GM19043 (cell line): ENCODE data around the gene DUOXA2.
"Not testable (repeated sequence)": the region's sequence is repeated elsewhere in the genome, so short reads cannot be mapped to it uniquely, and the experiment has no call there.

Experiments
- ATAC-seq: cut with Tn5 transposase; IDR thresholded peaks from one replicate; pipeline ENCODE4 v1.9.1; 2021; ENCODE audit warnings: low read depth; ENCODE audit not compliant: unreplicated experiment

Gene DUOXA2

DNA sequence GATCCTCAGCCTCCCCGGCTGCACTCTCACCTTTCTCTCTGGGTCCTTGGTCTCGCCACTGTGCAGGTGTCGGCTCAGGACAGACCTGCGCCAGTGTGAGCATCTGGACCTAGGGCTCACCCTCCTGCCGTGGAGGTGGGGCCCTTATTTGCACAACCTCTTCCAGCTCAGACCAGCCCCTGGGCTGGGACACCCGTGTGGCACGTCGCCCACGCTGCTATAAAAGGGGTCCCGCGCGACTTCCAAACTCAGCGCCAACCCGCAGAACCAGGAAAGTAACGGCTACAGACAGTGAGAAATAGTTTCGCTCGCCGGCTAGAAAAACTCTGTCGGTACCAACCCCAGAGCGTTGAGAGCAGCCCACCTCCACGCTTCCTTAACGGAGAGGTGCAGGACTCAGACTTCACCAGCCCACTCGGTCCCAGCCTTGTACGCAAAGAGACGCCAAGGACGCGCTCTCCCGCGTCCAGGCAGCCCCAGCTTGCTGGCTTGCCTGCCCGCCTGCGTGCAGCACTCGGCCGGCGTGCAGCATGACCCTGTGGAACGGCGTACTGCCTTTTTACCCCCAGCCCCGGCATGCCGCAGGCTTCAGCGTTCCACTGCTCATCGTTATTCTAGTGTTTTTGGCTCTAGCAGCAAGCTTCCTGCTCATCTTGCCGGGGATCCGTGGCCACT lies at the start of gene DUOXA2, which contains the start of gene DUOX2:
TSS of gene DUOXA2 (plus strand) at position 251 of the 675 bp plus-strand sequence. CDS start at position 531, 280 bp downstream.
TSS of gene DUOX2 (minus strand) at position 97 of the 675 bp plus-strand sequence. CDS start 761 bp downstream, outside the sequence.
- ATAC-seq: no peak

DNA sequence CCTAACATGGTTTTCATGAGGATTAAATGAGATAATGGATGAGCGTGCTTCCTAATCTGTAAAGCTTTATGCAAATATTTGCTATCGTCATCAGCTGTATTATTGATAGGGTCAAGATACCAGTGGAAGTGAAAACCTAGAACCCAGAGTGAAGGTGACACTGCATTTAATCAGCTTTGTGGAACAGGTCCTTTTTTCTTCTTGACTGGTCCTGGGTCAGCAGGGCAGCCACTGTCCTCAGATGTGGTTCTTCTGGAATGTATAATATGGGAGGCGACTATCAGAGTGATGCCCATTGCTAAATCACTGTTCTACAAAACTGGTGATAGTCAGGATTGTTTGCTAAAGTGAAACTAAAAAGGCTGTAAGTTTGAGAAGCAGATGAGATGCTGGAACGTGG lies 49.7 kb upstream of the DUOXA2 start:
- ATAC-seq: no peak

DNA sequence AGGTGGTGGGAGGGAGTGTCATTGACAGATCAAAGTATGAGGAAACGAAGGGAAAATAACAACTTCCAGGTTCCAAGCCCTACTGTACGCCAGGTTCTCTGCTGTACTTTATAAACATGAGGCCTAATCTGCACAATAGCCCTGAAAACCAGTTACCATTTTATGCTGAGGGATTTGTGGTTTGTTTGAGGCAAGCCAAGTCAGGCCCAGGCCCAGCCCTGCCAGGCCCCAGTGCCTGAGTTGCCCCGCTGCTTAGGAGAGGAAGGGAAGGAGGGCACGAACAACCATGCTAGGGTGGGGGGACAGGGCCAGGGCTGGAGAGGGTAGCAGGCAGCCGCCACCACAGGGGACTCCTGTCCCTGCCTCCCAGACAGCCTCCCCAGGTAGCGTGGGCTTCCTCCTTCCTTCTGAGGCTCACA lies 44.2 kb upstream of the DUOXA2 start:
- ATAC-seq: not testable (repeated sequence)

DNA sequence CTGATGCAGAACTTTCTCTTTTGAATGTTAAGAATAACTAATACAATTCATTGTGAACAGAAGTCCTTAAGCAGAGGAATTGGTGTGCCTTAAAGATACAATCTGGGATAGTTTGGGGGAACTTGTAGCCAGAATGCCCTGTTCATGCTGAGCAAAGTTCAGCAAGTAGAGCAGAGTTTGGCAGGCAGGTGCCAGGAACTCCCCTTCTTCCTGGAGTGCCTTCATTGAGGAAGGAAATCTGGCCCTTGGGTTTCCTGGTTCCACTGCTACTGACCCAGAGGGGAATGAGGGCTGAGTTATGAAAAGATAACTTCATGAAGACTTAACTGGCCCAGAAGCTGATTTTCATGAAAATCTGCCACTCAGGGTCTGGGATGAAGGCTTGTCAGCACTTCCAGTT lies 40.5 kb upstream of the DUOXA2 start:
- not testable (repeated sequence) for ATAC-seq

DNA sequence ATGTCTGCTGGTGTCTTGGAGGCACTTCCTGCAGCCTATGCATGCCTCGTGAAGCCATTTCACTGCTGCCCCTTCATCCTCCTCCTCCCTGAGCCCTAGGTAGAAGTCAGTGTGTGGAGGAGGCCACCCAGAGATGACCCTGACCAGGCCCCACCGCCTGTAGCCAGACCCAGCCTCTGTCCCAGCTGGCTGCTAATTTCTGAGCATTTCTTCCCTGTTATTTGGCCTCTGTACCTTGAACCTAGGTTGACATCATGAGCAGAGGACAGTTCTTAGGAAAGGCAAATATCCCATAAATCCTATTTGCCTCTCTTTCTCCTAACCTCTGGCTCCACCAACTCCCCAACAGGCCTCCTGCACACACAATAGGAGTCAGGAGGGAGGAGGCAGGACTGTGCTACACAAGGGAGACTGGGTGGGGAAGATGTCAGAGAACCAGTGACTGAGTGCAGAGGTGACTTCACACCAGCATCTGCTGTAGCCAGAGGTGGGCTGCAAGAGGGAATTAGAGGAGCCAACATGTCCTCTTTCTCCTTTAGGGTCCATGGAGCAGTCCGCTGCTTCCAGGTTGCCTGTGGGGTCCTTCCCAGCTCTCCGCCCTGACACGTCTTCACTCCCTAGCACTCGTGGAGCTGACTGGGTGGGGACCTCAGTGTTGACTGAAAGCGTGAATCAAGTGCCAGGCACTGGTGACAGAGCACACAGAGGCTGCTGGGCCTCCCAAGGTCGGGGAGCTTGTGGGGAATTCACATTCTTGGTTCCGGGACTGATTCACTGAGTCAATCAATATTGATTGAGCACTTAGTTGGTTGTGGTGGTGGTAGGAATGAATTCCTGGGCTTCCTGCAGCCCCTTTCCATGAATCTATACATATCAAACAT lies 38.4 kb upstream of the DUOXA2 start:
- not testable (repeated sequence) for ATAC-seq

DNA sequence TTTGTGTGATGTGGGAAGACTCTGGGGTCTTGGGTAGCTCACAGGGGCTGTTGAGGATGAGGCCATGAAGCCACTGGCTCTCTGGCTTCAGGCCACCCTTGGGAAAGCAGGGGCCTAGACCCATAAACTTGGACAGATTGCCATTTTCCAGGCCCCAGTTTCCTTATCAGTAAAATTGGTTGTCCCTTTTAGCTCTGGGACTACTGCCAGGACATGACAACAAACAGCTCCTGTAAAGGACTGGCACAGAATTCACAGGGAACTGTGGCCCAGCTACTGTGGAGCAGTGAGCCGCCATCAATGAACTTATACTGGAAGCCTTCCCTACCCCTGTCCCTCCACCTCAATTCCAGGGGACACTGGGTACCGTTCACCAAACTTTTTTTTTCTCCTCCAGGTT lies 36.7 kb upstream of the DUOXA2 start:
- not testable (repeated sequence) for ATAC-seq

DNA sequence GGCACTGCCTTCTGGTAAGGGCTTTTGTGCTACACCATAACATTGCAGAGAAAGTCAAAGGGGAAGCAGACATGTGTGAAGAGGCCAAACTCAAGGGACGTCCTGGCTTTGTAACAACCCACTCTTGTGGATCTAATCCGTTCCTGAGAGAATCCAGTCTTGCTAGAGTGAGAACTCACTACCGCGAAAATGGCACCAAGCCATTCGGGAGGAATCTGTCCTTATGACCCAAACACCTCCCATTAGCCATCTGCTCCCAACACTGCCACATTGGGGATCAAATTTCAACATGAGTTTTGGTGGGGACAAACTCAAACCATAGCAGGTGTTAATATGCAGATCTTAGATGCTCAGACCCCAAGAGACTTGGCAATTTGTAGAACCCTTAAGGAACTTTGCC lies 34.9 kb upstream of the DUOXA2 start:
- not testable (repeated sequence) for ATAC-seq

DNA sequence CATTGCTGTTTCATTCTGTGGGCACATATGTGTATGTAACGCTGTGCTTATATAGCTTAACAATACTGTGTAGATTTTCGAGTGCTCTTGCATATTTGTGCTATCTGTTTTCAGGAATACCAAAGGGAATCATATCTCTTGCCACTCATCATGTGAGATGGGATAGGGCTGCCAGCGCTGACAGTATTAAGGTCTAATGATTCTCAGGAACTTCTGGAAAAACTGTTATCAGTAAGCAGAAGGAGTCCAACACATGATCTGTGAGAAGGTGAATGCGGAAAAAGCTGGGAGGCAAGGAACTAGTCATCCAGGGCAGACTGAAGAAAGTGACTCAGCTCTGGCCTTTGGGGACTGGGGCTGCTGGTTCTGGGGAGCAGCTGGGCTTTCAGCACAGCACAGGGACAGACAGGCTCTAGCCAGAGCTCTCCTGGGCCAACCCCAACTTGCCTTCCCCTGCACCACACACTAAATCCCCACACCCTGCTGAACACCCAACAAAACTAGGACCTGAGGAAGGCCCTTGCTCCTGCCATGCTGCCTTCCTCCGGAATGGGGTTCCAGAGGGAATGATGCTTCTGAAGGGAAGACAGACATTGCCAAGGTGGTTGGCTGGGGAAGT lies 34.4 kb upstream of the DUOXA2 start:
- ATAC-seq: not testable (repeated sequence)

DNA sequence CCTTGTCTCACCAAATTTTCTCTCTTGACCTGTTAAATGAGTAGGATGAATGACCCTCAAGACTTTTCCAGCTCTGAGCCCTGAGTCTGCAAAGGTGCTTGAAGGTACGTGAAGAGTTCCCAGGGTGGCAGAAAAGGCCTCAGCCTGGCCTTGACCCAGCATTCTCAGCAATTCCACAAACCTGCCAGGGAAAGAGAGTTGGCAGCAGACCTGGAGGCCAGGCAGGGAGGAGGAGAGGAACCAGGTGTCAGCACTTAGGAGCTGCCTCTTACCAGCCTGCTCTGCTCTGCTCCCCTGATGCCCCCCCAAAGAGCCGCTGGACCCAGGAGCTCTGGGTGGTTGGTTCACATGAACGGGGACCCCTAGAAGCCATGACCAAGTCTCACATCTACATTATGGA lies 33.5 kb upstream of the DUOXA2 start:
- not testable (repeated sequence) for ATAC-seq

DNA sequence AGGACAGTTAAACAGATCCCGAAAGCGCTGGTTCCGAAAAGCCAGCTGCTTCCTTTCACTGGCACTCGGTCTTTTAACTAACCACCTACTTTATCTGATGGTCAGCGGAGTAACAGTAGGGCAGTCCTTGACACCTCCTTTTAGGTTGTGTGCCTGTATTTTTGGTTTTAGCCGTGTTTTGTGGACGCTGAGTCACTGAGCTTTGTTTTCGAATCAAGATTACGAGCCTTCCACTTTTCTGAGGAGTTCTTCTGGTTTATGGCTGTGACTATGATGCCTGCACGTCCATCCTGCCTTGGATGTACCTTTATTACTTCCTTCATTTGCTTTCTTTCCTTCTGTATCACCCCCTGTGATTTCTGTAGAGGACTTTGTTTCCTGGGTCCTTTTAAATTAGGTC lies 31.7 kb upstream of the DUOXA2 start:
- not testable (repeated sequence) for ATAC-seq

DNA sequence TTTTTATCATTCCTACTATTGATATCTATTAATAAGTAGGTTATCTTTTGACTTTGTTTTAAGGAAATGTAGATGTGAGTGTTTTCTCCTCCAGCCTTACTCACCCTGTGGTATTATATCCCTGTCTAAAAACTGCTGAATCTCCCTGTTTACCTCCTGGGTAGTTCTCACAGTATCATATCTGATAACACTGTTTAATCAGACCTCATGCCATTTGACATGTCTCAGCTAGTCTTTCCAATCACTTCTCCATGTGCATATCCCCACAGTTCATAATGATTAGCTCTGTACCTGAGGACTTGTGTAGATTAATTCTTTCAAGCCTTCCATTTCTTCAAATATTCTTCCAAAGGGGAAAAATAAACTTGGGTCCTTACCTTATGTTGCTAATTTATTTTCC lies 30.9 kb upstream of the DUOXA2 start:
- ATAC-seq: no peak

DNA sequence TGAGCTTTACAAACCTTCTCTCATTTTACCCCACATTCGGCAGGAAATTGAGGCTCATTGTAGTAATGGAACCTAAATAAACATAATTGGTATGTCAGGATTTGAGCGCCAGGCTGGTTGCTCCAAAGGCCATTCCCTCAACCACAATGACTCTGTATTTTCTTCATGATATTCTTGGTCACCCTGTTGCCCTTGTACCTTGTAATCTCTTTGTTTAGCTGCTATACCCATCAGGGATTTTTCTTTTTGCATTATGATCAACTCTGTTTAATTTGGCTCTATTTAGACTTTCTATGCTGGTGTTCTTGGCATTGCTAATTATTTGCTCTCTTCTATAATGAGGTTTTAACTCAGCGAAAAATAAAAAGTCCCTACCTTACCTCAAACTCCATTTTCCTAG lies 30.0 kb upstream of the DUOXA2 start:
- no peak for ATAC-seq

DNA sequence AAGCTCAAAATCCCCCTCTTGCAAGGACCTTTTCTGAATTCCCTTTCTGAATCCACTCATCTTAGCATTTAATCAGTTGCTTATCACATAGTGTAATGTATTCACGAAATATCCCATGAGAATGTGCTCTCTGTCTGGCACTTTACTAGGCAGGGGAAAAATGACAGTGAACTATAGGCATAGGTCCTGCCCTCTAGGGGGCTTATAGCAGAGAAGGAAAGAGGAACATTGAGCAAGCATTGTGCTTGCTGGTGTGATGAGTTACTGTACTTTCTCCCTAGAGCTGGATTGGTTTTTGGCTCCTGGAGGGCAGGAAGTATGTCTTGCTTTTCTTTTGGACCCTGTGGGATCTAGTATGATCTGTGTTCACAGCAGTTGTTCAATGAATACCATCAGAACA lies 26.6 kb upstream of the DUOXA2 start:
- ATAC-seq: no peak

DNA sequence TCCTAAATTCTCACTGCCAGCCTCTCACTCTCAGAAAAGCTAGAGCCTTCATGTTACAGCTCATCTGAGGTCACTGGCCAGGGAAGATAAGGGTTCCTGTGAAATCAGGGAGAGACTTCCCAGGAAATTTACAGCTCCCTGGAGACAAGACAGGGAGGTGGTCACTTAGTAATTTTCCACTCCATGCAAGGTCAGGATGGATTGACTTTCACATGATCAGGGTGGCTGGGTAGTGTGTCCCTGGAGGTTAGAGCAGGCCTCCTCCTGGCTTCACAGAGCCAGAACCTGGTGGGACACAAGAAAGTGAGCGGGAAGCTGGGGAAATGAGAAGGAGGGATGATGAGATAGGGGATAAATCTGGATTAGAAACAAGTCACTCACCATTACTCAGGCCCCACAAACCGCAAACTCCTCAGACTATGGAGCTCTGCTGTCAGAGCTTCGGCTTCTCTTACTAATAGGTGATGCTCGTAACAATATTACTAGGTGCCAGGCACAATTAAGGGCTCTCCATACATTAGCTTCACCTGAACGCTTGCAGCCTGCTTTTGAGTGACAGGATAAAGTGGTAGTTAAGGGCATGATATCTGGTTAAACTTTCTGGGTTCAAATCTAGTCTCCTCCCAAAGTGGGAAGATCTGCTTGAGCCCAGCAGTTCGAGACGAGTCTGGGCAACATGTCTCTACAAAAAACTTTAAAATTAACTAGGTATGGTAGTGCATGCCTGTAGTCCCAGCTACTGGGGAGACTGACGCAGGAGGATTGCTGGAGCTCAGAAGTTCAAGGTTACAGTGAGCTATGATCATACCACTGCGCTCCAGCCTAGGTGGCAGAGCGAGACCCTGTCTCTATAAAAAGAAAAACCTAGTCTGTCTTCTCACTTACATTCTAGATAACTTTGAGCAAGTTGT lies 25.1 kb upstream of the DUOXA2 start:
- no peak for ATAC-seq

DNA sequence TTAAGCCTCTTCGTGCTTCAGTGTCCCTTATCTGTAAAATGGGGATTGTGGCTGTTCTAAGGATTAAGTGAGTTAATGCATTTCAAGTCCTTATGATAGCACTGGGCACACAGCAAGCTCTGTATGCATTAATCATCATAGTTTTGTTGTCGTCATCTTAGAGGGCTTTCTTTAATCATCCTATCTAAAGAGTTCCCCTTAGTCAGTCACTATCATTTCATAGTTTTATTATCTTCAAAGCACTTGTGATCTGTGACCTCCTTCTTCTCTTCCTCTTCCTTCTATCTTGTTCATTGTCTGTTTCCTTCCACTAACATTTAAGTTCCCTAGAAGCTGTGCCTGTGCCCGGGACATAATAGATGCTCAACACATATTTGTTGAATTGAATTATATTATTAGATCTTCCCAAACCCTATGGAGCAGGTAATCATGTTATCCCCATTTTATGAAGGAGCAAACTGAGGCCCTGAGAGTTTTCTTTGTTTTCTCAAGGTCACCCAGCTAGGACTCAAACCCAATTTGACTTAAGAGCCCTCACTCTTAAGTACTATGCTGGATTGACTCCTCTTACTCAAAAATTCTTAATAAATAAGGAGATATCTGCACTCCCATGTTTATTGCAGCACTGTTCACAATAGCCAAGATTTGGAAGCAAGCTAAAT lies 24.3 kb upstream of the DUOXA2 start:
- no peak for ATAC-seq

DNA sequence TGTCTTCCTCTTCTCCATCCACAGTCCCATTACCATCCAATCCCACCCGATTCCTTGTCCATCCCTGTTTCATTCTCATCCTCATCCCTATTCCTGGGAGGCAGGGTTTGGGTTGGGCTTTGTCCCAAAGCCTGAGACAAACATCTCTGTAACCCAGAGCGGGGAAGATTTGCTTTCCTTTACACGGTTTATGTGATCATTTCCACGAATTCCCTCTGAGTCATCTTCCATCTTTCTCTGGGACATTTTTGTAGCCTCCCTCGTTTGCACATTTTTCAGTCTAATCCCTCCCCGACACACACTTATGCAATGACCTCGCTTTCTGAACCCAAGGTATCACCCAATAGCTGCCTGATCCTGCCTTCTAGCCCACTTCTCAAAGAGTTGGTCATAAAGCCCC lies 23.0 kb upstream of the DUOXA2 start:
- ATAC-seq: no peak

DNA sequence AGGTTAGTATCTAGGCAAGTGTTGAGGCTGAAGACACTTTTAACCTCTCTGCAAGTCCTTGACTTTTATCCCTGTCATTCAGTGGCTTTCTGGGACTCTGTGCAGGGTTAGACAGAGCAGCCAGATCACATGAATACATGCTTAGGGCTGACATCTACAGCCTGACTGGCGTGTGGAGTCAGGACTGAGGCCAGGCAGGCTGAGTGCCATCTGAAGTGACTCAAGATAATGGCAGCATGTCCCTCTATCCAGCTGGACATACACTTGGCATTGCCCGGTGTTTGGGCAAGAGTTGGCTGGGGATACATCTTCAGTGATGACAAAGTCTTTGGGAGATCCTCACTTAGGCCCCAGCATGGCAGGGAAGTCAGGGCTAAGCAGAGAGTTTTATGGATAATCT lies 22.6 kb upstream of the DUOXA2 start:
- ATAC-seq: no peak

DNA sequence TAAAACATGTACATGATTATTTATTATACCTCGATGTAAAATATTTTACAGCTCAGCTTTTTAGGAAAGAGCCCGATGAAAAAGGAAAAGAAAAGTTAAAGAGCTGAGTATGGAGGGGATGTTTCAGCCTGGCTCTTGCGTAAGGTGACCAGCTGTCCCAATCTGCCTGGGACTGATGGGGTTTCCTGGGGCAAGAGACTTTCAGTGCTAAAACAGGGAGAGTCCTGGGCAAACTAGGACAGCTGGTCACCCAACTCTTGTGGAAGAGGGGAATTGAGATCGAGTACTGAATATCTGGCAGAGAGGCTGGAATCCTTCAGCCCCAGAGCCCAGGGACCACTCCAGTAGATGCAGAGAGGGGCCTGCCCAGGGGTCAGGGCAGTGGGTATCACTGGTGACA lies 21.1 kb upstream of the DUOXA2 start:
- ATAC-seq: no peak

DNA sequence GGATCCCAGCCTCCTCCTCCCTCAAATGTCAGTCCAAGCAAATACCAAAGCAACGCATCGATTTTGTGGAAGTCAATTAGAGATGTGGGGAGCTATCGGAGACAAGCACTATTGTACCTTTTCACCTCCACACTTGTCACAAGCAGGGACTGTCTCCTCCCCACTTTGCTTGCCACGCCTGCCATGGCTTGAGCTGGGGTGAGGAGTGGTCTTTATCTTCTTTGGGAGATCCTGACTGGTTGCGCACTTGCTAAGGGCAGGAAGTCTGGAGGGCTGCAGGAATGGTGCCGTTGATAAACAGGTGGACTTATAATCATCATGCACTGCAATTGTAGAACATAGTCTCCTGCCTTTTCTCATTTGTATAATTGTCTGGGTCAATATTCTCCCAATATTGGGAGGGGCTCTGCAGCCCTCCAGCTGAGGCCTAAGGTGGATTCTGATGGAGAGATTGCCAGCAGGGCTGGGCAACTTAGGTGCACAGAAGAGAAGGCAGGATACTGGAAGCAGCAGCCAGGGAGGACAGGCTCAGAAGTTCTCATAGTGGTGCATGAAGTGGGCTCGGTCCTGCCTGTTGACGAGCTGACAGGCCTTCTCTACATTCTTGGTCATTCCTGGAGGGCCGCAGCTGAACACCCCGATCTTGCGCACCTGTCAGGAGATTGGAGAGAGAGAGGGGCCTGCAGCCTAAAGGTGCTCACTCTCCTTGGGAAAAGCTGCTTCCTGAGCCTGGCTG lies 20.3 kb upstream of the DUOXA2 start:
- no peak for ATAC-seq
